CD4-positive, alpha-beta T cell treated with Interleukin-12 subunit alpha and Interleukin-12 subunit beta, for 1 hour (primary cell): Measurements from ENCODE around the gene CBR3.

ENCODE experiments used
- DNase-seq: peaks from one replicate; pipeline ENCODE4 v3.0.0-alpha.2; 2020

CBR3 gene

GRCh38 chr21:36186506-36187399 is 51.9 kb downstream of the CBR3 start:
- no peak for DNase-seq

DNA sequence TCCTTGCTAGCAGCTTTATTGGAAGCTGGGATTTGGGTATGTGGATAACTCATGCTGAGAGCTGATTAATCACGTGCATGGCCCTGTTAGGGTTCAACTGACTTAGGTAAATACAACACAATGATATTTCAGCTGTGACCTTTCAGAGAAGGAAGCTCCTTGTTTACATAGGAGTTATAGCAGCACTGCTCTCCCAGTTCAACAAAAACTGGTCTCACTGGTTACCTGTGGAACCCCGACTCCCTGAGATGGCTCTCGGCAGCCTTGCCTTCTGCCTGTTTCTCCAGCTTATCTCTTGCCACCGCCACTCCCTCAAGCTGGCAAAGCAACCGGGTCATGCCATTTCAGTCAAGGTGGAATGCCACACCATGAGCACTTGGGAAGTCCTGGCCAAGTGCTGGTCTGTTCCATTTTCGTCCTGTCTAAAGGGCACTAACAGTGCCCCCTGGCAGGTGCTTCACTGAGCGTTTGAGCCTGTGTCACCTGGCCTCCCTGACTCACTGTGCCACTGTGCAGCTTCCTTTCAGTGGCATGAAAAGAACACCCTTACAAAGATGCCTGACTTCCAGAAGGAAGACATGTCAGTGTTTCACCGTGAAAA is 53.3 kb downstream of the CBR3 start:
- no peak for DNase-seq

GRCh38 chr21:36188937-36189336 is 54.1 kb downstream of the CBR3 start:
- no peak for DNase-seq

GRCh38 chr21:36190736-36191135 is 55.9 kb downstream of the CBR3 start:
- DNase-seq, result no peak

DNA sequence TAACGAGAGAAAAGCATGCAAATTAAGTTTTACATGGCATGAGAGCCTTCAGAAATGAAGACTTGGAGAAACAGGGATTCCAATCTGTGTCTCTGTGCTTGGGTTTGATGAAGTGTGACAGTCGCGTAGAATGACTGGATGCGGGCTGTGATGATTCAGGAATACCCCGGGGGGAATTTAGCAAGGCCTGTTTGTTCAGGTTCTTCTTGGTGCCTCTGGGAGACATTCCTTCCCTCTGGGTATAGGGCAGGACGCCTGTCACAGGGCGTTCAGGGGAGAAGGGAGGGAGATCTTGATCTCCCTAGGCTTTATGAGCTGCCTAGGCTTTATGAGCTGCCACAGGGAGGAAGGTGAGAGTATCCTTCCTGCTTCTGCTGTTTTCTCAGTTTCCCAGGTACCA is 58.3 kb downstream of the CBR3 start:
- no peak for DNase-seq

GRCh38 chr21:36194024-36194423 is 59.1 kb downstream of the CBR3 start:
- DNase-seq, result no peak

- DNase-seq, result no peak
These were observed 60.7 kb downstream of the CBR3 start for GRCh38 chr21:36195613-36196012.
